ENCODE measurements around the gene HIGD1C. TPM values are rescaled to one million over a fixed set of nuclear protein-coding genes. Genes with fewer than 3 reads are reported as not detected.
A peak's percentile ranks its signal among the peaks of the same experiment; 100 is the strongest.

Gene HIGD1C
- total and polyA plus RNA-seq, 4 donors = not detected

DNA sequence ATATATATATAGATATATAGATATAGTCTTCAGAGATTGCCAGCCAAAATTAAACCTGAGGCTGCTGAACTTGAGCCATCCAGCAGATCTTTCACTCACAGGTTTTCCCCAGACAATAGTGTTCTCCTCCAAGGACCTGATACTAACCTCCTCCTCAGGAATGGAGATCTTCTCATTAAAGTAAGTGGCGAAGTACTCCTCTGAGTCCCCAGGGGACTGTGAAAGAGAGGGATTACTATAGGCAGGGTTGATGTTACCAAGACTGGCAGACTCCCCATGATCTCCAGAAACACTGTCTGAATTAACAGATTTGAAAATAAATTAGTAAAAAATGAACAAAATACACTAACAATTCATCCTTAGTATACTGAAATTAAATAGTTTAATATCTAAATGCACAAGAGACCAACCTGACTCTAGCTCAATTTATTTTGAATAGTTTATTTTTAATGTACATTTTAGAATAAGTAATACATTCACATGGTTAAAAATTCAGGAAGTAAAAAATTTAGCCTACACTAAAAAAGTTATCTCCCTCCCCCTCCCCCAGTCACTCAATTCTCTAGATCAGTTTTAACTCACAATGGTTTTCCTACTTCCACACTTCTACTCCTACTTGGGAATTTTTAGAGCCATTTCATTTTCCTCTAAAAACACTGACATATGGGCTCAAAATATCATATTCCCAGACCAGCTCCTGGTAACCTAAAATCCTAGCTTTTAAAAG, 56.1 kb downstream of the HIGD1C start (continued):
- TF ChIP-seq, protein P1, sequence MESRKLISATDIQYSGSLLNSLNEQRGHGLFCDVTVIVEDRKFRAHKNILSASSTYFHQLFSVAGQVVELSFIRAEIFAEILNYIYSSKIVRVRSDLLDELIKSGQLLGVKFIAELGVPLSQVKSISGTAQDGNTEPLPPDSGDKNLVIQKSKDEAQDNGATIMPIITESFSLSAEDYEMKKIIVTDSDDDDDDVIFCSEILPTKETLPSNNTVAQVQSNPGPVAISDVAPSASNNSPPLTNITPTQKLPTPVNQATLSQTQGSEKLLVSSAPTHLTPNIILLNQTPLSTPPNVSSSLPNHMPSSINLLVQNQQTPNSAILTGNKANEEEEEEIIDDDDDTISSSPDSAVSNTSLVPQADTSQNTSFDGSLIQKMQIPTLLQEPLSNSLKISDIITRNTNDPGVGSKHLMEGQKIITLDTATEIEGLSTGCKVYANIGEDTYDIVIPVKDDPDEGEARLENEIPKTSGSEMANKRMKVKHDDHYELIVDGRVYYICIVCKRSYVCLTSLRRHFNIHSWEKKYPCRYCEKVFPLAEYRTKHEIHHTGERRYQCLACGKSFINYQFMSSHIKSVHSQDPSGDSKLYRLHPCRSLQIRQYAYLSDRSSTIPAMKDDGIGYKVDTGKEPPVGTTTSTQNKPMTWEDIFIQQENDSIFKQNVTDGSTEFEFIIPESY (IDR thresholded peaks at IDR 0.05) = no peak
- TF ChIP-seq RAD21 (IDR thresholded peaks at IDR 0.05) = no peak
- no peak for TF ChIP-seq SP1 (IDR thresholded peaks at IDR 0.05)
- no peak for TF ChIP-seq EGR1 (IDR thresholded peaks at IDR 0.05; ENCODE audit: low read depth in 2 of 2)

- no peak for TF ChIP-seq NR2F2 (IDR thresholded peaks at IDR 0.05)
- TF ChIP-seq YY1 (IDR thresholded peaks at IDR 0.05) = no peak
- TF ChIP-seq, protein P2, sequence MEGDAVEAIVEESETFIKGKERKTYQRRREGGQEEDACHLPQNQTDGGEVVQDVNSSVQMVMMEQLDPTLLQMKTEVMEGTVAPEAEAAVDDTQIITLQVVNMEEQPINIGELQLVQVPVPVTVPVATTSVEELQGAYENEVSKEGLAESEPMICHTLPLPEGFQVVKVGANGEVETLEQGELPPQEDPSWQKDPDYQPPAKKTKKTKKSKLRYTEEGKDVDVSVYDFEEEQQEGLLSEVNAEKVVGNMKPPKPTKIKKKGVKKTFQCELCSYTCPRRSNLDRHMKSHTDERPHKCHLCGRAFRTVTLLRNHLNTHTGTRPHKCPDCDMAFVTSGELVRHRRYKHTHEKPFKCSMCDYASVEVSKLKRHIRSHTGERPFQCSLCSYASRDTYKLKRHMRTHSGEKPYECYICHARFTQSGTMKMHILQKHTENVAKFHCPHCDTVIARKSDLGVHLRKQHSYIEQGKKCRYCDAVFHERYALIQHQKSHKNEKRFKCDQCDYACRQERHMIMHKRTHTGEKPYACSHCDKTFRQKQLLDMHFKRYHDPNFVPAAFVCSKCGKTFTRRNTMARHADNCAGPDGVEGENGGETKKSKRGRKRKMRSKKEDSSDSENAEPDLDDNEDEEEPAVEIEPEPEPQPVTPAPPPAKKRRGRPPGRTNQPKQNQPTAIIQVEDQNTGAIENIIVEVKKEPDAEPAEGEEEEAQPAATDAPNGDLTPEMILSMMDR (IDR thresholded peaks at IDR 0.05; ENCODE audit: low read depth, low read length, missing input control) = no peak
- no peak for TF ChIP-seq FOXA1 (IDR thresholded peaks at IDR 0.05)
- TF ChIP-seq REST (IDR thresholded peaks at IDR 0.05) = no peak
- TF ChIP-seq MAX (IDR thresholded peaks at IDR 0.05) = no peak
- TF ChIP-seq RXRA (IDR thresholded peaks at IDR 0.05) = peak in 1 of 2 donors; percentile 12
- no peak for TF ChIP-seq FOXA2 (IDR thresholded peaks at IDR 0.05)
- TF ChIP-seq HNF4A (conservative IDR thresholded peaks at IDR 0.05) = peak; percentile 33 to 40
- TF ChIP-seq EGR1 (IDR thresholded peaks at IDR 0.05; ENCODE audit: low read depth in 2 of 2) = no peak
- no peak for TF ChIP-seq TAF1 (conservative IDR thresholded peaks at IDR 0.05)
- TF ChIP-seq HNF4G (IDR thresholded peaks at IDR 0.05) = no peak
- peak; percentile 43 for TF ChIP-seq SP1 (IDR thresholded peaks at IDR 0.05)
- peak in 1 of 2 donors; percentile 47 for TF ChIP-seq RAD21 (IDR thresholded peaks at IDR 0.05)
- TF ChIP-seq GABPA (IDR thresholded peaks at IDR 0.05 in 1 of 2, conservative IDR thresholded peaks at IDR 0.05 in 1 of 2) = no peak
- no peaks in the 10 kb centered on the region for H3K27me3 ChIP-seq (ENCODE audit: control insufficient read depth in 4 of 4, insufficient read depth in 4 of 4, low read length in 3 of 4)
- H3K9me3 ChIP-seq (ENCODE audit: control insufficient read depth in 4 of 4, low read length in 3 of 4) = no peaks in the 10 kb centered on the region
- H3K36me3 ChIP-seq (ENCODE audit: control insufficient read depth in 4 of 4, insufficient read depth in 3 of 4, low read depth in 1 of 4, low read length in 3 of 4) = peaks cover 0 to 19% (median 16%) of the 10 kb centered on the region in 4 donors
- no peak overlapping the region for H3K4me3 ChIP-seq (ENCODE audit: low read depth in 1 of 3, low read length in 3 of 3)
- H3K27ac ChIP-seq (ENCODE audit: low read depth in 1 of 2, low read length in 2 of 2) = peak overlapping the region; percentile 73 to 77
- DNase-seq (ENCODE audit: low spot score) = no peak
- peak overlapping the region in 1 of 2 donors; percentile 54 for H3K9ac ChIP-seq (ENCODE audit: low read depth in 1 of 2, low read length in 2 of 2)
- 76% methylated on average over 8 of the region's 8 CpGs for WGBS
- peaks cover 0 to 5% (median 2%) of the 10 kb centered on the region in 4 donors for H3K4me1 ChIP-seq (ENCODE audit: control insufficient read depth in 4 of 4, insufficient read depth in 4 of 4, low read length in 3 of 4)
These were observed 56.7 kb downstream of the HIGD1C start for GRCh38 chr12:51009056-51009440.
